ENCODE measurements around the gene GANAB.

DNA sequence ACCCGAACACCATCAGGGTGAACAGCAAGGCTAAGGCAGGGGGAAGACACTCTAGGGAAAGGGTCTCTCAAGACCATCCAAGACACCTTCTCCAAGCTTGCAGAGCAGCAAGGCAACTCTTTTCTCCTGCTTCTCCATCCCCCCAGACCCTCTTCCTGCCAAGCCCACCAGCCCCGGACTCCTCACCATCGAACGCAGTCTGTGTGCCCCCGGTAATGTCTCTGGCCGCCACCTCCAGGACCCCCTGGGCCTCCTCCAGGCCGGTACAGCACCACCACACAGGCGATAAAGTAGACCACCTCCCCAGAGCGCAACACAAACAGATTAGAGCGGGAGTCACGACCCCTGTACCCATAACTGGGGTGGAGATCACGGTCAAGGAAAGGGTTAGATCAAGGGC lies 37.6 kb downstream of the GANAB start:
- TF ChIP-seq YY1 (IDR thresholded peaks at IDR 0.05; ENCODE audit: insufficient read depth, insufficient read length) (no peak), ZNF274 (IDR thresholded peaks at IDR 0.05; ENCODE audit: low read depth, low read length) (no peak), SUZ12 (IDR thresholded peaks at IDR 0.05; ENCODE audit: extremely low read depth, insufficient read depth, insufficient read length) (no peak)

Measured in NT2/D1 (cell line).